Sigmoid colon (tissue), 7 donors: ENCODE measurements around the gene TTYH3. TPM values are rescaled to one million over a fixed set of nuclear protein-coding genes. Genes with fewer than 3 reads are reported as not detected.

Experiments used
- DNase-seq: peaks from one replicate; pipeline ENCODE4 v3.0.0-alpha.2; 2019
- H3K27ac ChIP-seq, 4 donors: fragments of 200-600 bp; sonication (generic); one replicate each; pipeline ENCODE4 v1.5.1; 2016 to 2019; ENCODE audit warnings: mild to moderate bottlenecking in 1 of 4
- H3K27me3 ChIP-seq, 3 donors: fragments of 200-600 bp; sonication (generic); one replicate each; pipeline ENCODE4 v1.5.1; 2019; ENCODE audit warnings: mild to moderate bottlenecking in 1 of 3
- H3K36me3 ChIP-seq, 4 donors: fragments of 200-600 bp; sonication (generic); one replicate each; pipeline ENCODE4 v1.5.1; 2016 to 2019
- H3K4me1 ChIP-seq, 4 donors: fragments of 200-600 bp; sonication (generic); one replicate each; pipeline ENCODE4 v1.5.1; 2017 to 2019
- H3K4me3 ChIP-seq, 4 donors: fragments of 200-600 bp; sonication (generic); one replicate each; pipeline ENCODE4 v1.5.1; 2017 to 2019; ENCODE audit warnings: mild to moderate bottlenecking in 2 of 4, moderate library complexity in 1 of 4
- H3K9me3 ChIP-seq, 4 donors: fragments of 200-600 bp in 3 of 4; sonication (generic) in 3 of 4; one replicate each; pipeline versions ENCODE4 v1.5.1 to v1.6.1; 2013 to 2019
- EP300 ChIP-seq, 4 donors: sonication (generic); formaldehyde crosslinking; IDR thresholded peaks; one replicate each; pipeline ENCODE4 v1.6.1; 2017; ENCODE audit warnings: antibody characterized with exemption in 4 of 4
- POLR2A ChIP-seq, 2 donors: fragments of 450-650 bp; IDR thresholded peaks; one replicate each; pipeline ENCODE4 v1.6.1; 2016; ENCODE audit warnings: antibody characterized with exemption in 2 of 2, mild to moderate bottlenecking in 2 of 2, moderate library complexity in 2 of 2
- POLR2AphosphoS5 ChIP-seq, 4 donors: sonication (generic); formaldehyde crosslinking; IDR thresholded peaks; one replicate each; pipeline ENCODE4 v1.6.1; 2017; ENCODE audit warnings: antibody characterized with exemption in 4 of 4
- WGBS, 2 donors: extraction: QIAGEN DNeasy Blood & Tissue Kit; methylation state at CpG; one replicate each; pipeline ENCODE4 v1.1.7; 2013; 5-methylcytosine and 5-hydroxymethylcytosine counted together
- intact Hi-C: fragments of 100-400 bp; cut with DNase I; formaldehyde crosslinking; loops from one replicate; pipeline ENCODE4 v1.15.1; 2023
- polyA plus RNA-seq, 3 donors: library from polyadenylated mRNA; stranded (reverse); fragments of 200-250 nt; gene quantifications; one replicate each; pipeline ENCODE4 v1.2.3, GENCODE V29; 2013
- total RNA-seq, 4 donors: library from RNA; depleted of rRNA; stranded (reverse); fragments of >200 nt; gene quantifications; one replicate each; pipeline ENCODE4 v1.1.0, GENCODE V29; 2016
- TF ChIP-seq, protein P1 (sequence below), 4 experiments: fragments of 450-650 bp in 3 of 4; fragments of 200-600 bp in 1 of 4; IDR thresholded peaks; one replicate each; pipeline ENCODE4 v1.5.1; 2016 to 2019; ENCODE audit warnings: antibody characterized with exemption in 4 of 4, mild to moderate bottlenecking in 3 of 4, moderate library complexity in 2 of 4
- donor health status: healthy with polysubstance abuse.
- donor health status: Bipolar disorder and iron deficiency.
- donor health status: healthy.

TTYH3 gene
- total and polyA plus RNA-seq, 7 donors = 5.4 to 41.7 (median 15.3) TPM

- Histone ChIP-seq H3K4me1 (no peaks in the 10 kb centered on the region), H3K36me3 (no peaks in the 10 kb centered on the region), H3K9me3 (no peaks in the 10 kb centered on the region), H3K27me3 (no peaks in the 10 kb centered on the region), H3K27ac (no peak overlapping the region), H3K4me3 (no peak overlapping the region)
- intact Hi-C loops = no loop called here
- WGBS, 2 donors = 87 to 89% methylated on average over 22 of the region's 22 CpGs
- TF ChIP-seq EP300 (IDR thresholded peaks at IDR 0.05) = no peak
- no peak for DNase-seq
These were observed 70.8 kb downstream of the TTYH3 start for GRCh38 chr7:2702594-2702957.

- no peaks in the 10 kb centered on the region for H3K36me3 ChIP-seq
- no peaks in the 10 kb centered on the region for H3K27me3 ChIP-seq
- no peaks in the 10 kb centered on the region for H3K9me3 ChIP-seq
- no peak overlapping the region for H3K27ac ChIP-seq
- DNase-seq = no peak
- H3K4me3 ChIP-seq = no peak overlapping the region
- intact Hi-C loops = no loop called here
- 86 to 88% methylated on average over 14 of the region's 14 CpGs for WGBS, 2 donors
- TF ChIP-seq, protein P1, sequence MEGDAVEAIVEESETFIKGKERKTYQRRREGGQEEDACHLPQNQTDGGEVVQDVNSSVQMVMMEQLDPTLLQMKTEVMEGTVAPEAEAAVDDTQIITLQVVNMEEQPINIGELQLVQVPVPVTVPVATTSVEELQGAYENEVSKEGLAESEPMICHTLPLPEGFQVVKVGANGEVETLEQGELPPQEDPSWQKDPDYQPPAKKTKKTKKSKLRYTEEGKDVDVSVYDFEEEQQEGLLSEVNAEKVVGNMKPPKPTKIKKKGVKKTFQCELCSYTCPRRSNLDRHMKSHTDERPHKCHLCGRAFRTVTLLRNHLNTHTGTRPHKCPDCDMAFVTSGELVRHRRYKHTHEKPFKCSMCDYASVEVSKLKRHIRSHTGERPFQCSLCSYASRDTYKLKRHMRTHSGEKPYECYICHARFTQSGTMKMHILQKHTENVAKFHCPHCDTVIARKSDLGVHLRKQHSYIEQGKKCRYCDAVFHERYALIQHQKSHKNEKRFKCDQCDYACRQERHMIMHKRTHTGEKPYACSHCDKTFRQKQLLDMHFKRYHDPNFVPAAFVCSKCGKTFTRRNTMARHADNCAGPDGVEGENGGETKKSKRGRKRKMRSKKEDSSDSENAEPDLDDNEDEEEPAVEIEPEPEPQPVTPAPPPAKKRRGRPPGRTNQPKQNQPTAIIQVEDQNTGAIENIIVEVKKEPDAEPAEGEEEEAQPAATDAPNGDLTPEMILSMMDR (IDR thresholded peaks at IDR 0.05) = no peak
- TF ChIP-seq POLR2A (IDR thresholded peaks at IDR 0.05) (no peak), EP300 (IDR thresholded peaks at IDR 0.05) (no peak), POLR2AphosphoS5 (IDR thresholded peaks at IDR 0.05) (no peak)
- H3K4me1 ChIP-seq = peaks cover 0 to 14% (median 10%) of the 10 kb centered on the region in 4 donors
These were observed 73.7 kb downstream of the TTYH3 start for GRCh38 chr7:2705371-2706096.

DNA sequence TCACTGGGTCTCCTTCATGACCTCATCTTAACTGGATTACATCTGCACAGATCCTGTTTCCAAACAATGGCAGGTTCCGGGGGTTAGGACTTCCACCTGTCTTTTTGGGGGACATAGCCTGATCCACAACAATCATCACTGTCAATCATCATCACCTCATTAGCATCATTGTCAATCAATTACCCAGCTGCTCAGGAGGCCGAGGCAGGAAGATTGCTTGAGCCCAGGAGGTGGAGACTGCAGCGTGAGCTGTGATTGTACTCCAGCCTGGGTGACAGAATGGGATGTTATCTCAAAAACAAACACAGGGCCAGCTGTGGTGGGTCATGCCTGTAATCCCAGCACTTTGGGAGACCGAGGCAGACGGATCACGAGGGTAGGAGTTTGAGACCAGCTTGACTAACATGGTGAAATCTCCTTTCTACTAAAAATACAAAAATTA lies 74.9 kb downstream of the TTYH3 start:
- no peaks in the 10 kb centered on the region for H3K27me3 ChIP-seq
- H3K4me3 ChIP-seq = no peak overlapping the region
- no peak for DNase-seq
- no peaks in the 10 kb centered on the region for H3K9me3 ChIP-seq
- peaks cover 0 to 14% (median 10%) of the 10 kb centered on the region in 4 donors for H3K4me1 ChIP-seq
- 41 to 64% methylated on average over 6 of the region's 6 CpGs for WGBS, 2 donors
- H3K36me3 ChIP-seq = no peaks in the 10 kb centered on the region
- TF ChIP-seq EP300 (IDR thresholded peaks at IDR 0.05) (no peak), POLR2A (IDR thresholded peaks at IDR 0.05) (no peak), POLR2AphosphoS5 (IDR thresholded peaks at IDR 0.05) (no peak)
- no peak overlapping the region for H3K27ac ChIP-seq
- intact Hi-C loops = no loop called here

DNA sequence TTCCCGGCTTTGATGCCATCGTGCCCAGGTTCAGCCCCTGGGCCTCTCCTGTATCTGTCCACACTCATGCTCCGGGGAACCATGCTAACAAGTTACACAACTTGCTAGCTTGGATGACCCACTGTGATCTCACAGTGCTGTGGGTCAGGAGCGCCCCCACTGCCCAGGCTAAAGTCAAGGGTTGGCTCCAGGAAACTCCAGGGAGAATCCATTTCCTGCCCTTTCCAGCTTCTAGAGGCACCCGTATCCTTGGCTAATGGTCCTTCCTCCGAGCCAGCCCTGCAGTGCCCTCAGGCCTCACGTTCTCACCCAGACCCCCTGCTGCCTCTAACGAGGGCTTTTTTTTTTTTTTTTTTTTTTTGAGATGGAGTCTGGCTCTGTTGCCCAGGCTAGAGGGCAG lies 75.7 kb downstream of the TTYH3 start:
- intact Hi-C loops = no loop called here
- no peak overlapping the region for H3K4me3 ChIP-seq
- WGBS, 2 donors = 79 to 86% methylated on average over 8 of the region's 8 CpGs

DNA sequence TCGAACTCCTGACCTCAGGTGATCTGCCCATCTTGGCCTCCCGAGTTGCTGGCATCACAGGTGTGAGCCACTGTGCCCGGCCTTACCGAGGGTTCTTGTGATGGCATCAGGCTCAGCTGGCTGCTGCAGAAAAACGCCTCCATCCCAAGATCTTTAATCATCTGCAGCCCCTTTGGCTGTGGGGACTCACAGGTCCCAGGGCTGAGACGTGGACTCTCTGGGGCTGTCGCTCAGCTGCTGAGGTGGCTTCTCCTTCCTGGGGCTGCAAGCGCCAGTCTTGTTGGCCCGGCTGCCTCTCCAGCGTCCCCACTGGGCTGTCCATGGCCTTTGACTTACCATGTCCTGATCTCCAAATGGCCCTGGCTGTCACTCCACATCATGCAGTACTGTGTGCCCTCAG lies 76.3 kb downstream of the TTYH3 start:
- H3K27me3 ChIP-seq = no peaks in the 10 kb centered on the region
- no peak overlapping the region for H3K27ac ChIP-seq
- no peak overlapping the region for H3K4me3 ChIP-seq
- TF ChIP-seq EP300 (IDR thresholded peaks at IDR 0.05) (no peak), POLR2AphosphoS5 (IDR thresholded peaks at IDR 0.05) (no peak), POLR2A (IDR thresholded peaks at IDR 0.05) (no peak)
- TF ChIP-seq, protein P1 (IDR thresholded peaks at IDR 0.05) = no peak
- peaks cover 0 to 14% (median 10%) of the 10 kb centered on the region in 4 donors for H3K4me1 ChIP-seq
- intact Hi-C loops = no loop called here
- H3K9me3 ChIP-seq = no peaks in the 10 kb centered on the region
- 91 to 92% methylated on average over 10 of the region's 10 CpGs for WGBS, 2 donors
- H3K36me3 ChIP-seq = no peaks in the 10 kb centered on the region
- DNase-seq = no peak

More for the DNA sequence above, 75.7 kb downstream of the TTYH3 start:
- Histone ChIP-seq H3K27me3 (no peaks in the 10 kb centered on the region), H3K36me3 (no peaks in the 10 kb centered on the region), H3K4me1 (peaks cover 0 to 14% (median 10%) of the 10 kb centered on the region in 4 donors), H3K9me3 (no peaks in the 10 kb centered on the region), H3K27ac (no peak overlapping the region)
- DNase-seq = no peak
- no peak for TF ChIP-seq POLR2AphosphoS5 (IDR thresholded peaks at IDR 0.05)
- no peak for TF ChIP-seq EP300 (IDR thresholded peaks at IDR 0.05)
- TF ChIP-seq POLR2A (IDR thresholded peaks at IDR 0.05) = no peak
- TF ChIP-seq, protein P1 (IDR thresholded peaks at IDR 0.05) = no peak
